HFF-Myc (cell line): ENCODE measurements around the gene RAB8B.

ENCODE experiments used
- DNase-seq: peaks from one replicate; pipeline ENCODE4 v3.0.0-alpha.2; 2011; ENCODE audit warnings: low read depth; ENCODE audit errors: extremely low read depth
- H3K4me3 ChIP-seq: replicated peaks from 2 replicates; pipeline ENCODE4 v1.5.1; 2011; ENCODE audit warnings: low read depth, mild to moderate bottlenecking, control low read depth, low read length
- TF ChIP-seq, protein P1 (sequence below): IDR thresholded peaks from 2 replicates; pipeline ENCODE4 v1.5.1; 2012; ENCODE audit warnings: mild to moderate bottlenecking, low read depth, low read length, control low read depth; ENCODE audit errors: missing control alignments

Gene RAB8B

DNA sequence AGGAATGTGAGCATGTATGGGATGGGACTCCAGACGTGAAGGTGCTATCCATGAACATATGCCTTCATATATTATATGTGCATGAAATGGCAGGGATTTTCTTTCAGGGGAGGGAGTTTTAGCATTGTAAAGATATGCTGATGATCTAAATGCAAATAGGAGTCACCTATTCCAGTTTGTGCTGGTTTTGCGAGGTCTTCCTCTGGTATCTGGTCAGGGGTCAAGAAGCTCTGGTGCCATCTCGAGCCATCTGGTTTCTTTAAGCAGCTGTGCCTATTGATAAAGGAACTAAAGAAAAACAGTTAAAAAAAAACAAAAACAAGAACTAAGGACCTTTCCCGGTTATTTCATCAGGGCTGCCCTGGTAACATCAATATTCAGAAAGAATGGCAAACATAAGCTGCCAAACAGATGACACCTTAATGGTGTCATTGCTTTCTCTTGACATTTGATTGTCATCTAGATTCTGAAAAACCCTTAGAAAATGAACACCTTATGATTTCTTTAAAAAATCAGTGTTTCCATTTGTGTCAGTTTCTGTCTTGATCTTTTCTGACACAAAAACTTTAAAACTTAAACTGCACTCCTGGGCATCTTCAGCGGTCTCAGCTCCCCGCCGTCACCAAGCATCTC, 110.7 kb downstream of the RAB8B start:
- H3K4me3 ChIP-seq: no peak overlapping the region
- DNase-seq: no peak
- TF ChIP-seq, protein P1, sequence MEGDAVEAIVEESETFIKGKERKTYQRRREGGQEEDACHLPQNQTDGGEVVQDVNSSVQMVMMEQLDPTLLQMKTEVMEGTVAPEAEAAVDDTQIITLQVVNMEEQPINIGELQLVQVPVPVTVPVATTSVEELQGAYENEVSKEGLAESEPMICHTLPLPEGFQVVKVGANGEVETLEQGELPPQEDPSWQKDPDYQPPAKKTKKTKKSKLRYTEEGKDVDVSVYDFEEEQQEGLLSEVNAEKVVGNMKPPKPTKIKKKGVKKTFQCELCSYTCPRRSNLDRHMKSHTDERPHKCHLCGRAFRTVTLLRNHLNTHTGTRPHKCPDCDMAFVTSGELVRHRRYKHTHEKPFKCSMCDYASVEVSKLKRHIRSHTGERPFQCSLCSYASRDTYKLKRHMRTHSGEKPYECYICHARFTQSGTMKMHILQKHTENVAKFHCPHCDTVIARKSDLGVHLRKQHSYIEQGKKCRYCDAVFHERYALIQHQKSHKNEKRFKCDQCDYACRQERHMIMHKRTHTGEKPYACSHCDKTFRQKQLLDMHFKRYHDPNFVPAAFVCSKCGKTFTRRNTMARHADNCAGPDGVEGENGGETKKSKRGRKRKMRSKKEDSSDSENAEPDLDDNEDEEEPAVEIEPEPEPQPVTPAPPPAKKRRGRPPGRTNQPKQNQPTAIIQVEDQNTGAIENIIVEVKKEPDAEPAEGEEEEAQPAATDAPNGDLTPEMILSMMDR: no peak

DNA sequence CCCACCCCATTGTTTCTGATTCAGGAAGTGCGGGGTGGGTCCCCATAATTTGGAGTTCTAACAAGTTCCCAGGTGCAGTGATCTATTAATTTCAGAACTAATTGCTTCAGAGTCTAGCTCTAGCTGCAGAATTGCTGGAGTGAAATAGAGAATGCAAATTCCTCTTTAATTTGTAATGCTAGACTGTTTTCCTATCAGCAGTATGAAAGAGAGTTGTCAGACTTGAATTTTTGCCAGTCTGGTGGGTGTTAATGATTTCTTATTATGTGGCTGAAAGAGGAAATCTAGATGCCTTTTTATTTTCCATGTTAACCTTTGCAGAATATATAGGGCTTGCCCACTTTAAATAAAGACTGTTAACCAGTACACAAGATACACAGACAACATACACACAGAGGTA, 111.7 kb downstream of the RAB8B start:
- DNase-seq: no peak
- H3K4me3 ChIP-seq: no peak overlapping the region
- TF ChIP-seq, protein P1: no peak

DNA sequence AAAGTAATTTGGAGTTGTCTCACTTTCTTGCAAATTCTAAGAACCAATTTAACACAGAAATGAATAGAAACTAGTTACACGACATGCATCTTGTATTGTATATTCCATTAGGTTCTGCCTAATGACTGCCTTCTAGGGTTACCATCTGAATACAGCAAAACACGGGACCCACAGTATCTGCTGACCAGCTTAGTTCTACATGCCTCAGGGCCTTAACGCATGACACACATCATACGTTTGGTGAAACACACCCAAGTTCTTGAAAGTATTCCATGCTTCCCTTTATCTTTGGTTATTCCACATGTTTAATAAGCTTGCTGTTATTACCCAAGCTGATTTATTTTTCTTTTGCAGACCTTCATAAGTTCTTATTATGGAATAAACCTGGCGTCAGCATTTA, 115.9 kb downstream of the RAB8B start:
- no peak overlapping the region for H3K4me3 ChIP-seq
- TF ChIP-seq, protein P1: no peak
- DNase-seq: no peak

DNA sequence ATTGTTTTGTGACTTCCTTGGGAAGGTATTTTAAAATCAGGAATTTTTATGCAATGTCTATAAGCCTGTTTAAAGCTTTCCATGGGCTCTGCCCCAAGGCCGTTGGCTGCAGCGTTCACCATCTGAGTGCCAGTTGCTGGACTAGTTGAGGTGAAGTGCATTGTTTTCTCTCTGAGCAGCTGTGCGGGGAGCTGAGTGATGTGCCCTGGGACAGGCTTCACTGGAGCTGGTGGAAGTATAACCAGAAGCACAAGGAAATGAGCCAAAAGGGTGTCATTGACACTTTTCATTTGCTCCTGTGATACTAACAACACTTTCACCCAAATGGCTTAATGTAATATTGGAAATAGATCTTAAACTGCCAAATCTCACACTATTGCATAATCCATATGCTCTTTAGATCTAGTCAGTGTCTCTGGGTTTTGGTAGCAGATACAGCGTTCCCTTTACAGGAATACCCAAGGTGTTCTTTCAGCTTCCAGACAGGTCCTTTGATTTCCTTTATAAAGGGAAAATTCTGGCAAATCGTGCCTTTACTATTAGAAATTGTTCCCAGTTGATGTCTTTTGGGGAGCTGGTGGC, 117.2 kb downstream of the RAB8B start:
- no peak for DNase-seq
- TF ChIP-seq, protein P1: no peak
- no peak overlapping the region for H3K4me3 ChIP-seq

DNA sequence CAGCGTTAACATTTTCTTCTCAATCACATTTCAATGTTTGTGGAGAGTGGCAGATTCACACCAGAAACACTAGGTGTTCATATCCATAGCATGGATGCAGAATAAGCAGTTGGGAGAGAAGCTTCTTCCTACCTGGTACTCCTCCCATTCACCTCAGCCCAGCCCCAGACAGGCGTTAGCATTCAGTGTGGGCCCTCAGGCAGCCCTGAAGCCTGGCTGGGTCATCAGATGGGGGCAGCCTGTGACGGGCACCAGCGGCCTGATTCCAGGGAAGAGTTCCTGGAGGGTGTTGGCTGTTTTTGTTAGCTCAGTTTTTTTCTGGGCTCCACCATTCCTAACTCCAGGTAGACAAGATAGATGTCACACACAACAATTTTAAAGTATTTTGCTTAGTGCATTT, 119.1 kb downstream of the RAB8B start:
- no peak for DNase-seq
- TF ChIP-seq, protein P1: no peak
- H3K4me3 ChIP-seq: no peak overlapping the region

DNA sequence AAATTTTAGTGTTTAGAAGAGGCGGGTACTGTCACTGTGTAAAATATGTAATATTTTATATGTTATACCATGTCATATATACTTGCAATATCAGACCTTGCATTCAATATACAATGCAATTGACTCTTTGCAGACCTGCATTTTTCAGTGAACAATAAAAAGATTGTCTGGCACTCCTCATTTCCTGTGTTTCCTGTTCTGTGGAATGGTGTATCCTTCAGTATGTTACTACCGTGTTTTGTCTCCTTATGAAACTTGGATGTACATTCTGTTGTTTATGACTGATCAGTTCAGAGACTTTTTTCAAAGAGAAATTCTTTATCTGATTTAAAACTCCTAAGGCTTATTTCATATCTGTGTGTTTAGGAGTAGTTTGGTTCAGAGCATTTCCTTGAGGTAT, 119.5 kb downstream of the RAB8B start:
- DNase-seq: no peak
- no peak overlapping the region for H3K4me3 ChIP-seq
- TF ChIP-seq, protein P1: no peak

DNA sequence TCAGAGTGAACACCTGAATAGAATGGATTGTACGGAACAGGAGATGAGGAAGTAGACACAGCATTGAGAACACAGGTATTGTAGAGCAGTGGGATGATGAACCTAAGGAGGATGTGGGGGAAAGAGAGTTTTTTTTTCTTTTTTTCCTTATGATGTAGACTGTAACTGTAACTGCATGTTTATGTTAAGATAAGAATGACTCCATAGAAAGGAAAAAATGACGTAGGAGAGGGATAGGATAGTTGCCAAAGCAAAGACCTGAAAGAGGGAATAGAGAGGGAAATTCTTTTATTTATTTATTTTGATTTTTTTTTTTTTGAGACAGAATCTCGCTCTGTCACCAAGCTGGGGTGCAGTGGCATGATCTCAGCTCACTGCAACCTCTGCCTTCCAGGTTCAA, 121.2 kb downstream of the RAB8B start:
- TF ChIP-seq, protein P1: no peak
- DNase-seq: no peak

More for the DNA sequence above, 121.2 kb downstream of the RAB8B start:
- no peak overlapping the region for H3K4me3 ChIP-seq
